ENCODE results near the gene CBX7.
"Not testable (repeated sequence)": the region's sequence is repeated elsewhere in the genome, so short reads cannot be mapped to it uniquely, and the experiment has no call there.

Gene CBX7

GRCh38 chr22:39173787-39174497 lies 21.5 kb upstream of the CBX7 start:
- DNase-seq: peak; percentile 65

GRCh38 chr22:39173050-39173706 lies 20.7 kb upstream of the CBX7 start:
- DNase-seq: peak; percentile 41

- peak; percentile 41 for DNase-seq
Observed at GRCh38 chr22:39172265-39173049, 20.0 kb upstream of the CBX7 start.

GRCh38 chr22:39171623-39172264 lies 19.3 kb upstream of the CBX7 start:
- peak; percentile 57 for DNase-seq

GRCh38 chr22:39170825-39171622 lies 18.5 kb upstream of the CBX7 start:
- peak; percentile 95 for DNase-seq

- peak; percentile 53 for DNase-seq
Observed at GRCh38 chr22:39169797-39170466, 17.5 kb upstream of the CBX7 start.

- DNase-seq: no peak
Observed at GRCh38 chr22:39166547-39166946, 14.1 kb upstream of the CBX7 start.

GRCh38 chr22:39156093-39156492 lies 3.6 kb upstream of the CBX7 start:
- DNase-seq: not testable (repeated sequence)

- peak; percentile 36 for DNase-seq
Observed at GRCh38 chr22:39155421-39155820, 2.9 kb upstream of the CBX7 start.

GRCh38 chr22:39153220-39153717 lies 789 bp upstream of the CBX7 start:
- peak; percentile 64 for DNase-seq

- no peak for DNase-seq
Observed at GRCh38 chr22:39152024-39152510, 413 bp downstream of the CBX7 start.

- peak; percentile 69 for DNase-seq
Observed at GRCh38 chr22:39151329-39151975, 1.0 kb downstream of the CBX7 start.

GRCh38 chr22:39150848-39151215 lies 1.6 kb downstream of the CBX7 start:
- peak; percentile 62 for DNase-seq

- peak; percentile 61 for DNase-seq
Observed at GRCh38 chr22:39149915-39150847, 2.3 kb downstream of the CBX7 start.

- peak; percentile 92 for DNase-seq
Observed at GRCh38 chr22:39148727-39149535, 3.5 kb downstream of the CBX7 start.

- DNase-seq: peak; percentile 60
Observed at GRCh38 chr22:39148026-39148726, 4.3 kb downstream of the CBX7 start.

GRCh38 chr22:39147335-39148025 lies 5.0 kb downstream of the CBX7 start:
- DNase-seq: peak; percentile 56

All from activated effector memory CD4-positive, alpha-beta T cell treated with anti-CD3 and anti-CD28 coated beads, Interleukin-2, amount 50 U/mL, for 16 hours (primary cell).